Loucy (cell line): ENCODE measurements around the gene NEK4.
A peak's percentile ranks its signal among the peaks of the same experiment; 100 is the strongest.

Source experiments
- H2AFZ ChIP-seq: fragments of 200-600 bp; sonication (generic); 2 replicates; pipeline ENCODE4 v1.6.0; 2016; ENCODE audit warnings: antibody characterized with exemption, mild to moderate bottlenecking, low read length, moderate library complexity
- H3F3A ChIP-seq: fragments of 200-600 bp; 2 replicates; pipeline ENCODE4 v1.6.0; 2016; ENCODE audit warnings: antibody characterized with exemption, low read depth, mild to moderate bottlenecking
- H3K27me3 ChIP-seq: fragments of 200-600 bp; sonication (generic); 2 replicates; pipeline ENCODE4 v1.6.1; 2014; ENCODE audit warnings: low read length, mild to moderate bottlenecking; ENCODE audit not compliant: insufficient read depth, poor library complexity, severe bottlenecking
- H3K36me3 ChIP-seq: fragments of 200-600 bp; sonication (generic); 2 replicates; pipeline ENCODE4 v1.6.1; 2016; ENCODE audit warnings: low read length; ENCODE audit not compliant: insufficient read depth
- H3K4me1 ChIP-seq: fragments of 200-600 bp; sonication (generic); 2 replicates; pipeline ENCODE4 v1.5.1; 2014; ENCODE audit warnings: low read length, mild to moderate bottlenecking; ENCODE audit not compliant: insufficient read depth, poor library complexity, severe bottlenecking
- H3K4me2 ChIP-seq: fragments of 200-600 bp; sonication (generic); 2 replicates; pipeline ENCODE4 v1.6.0; 2014; ENCODE audit warnings: antibody characterized with exemption, low read length, low read depth, mild to moderate bottlenecking; ENCODE audit not compliant: poor library complexity, severe bottlenecking
- H3K4me3 ChIP-seq: fragments of 200-600 bp; sonication (generic); 2 replicates; pipeline ENCODE4 v1.5.1; 2014; ENCODE audit warnings: low read length, mild to moderate bottlenecking, mixed read lengths; ENCODE audit not compliant: poor library complexity, severe bottlenecking
- H3K79me2 ChIP-seq: fragments of 200-600 bp; sonication (generic); 2 replicates; pipeline ENCODE4 v1.6.1; 2014; ENCODE audit warnings: low read length; ENCODE audit not compliant: insufficient read depth
- H3K9ac ChIP-seq: fragments of 200-600 bp; sonication (generic); 2 replicates; pipeline ENCODE4 v1.6.0; 2014; ENCODE audit warnings: mild to moderate bottlenecking, low read depth, low read length, moderate library complexity; ENCODE audit not compliant: poor library complexity, severe bottlenecking
- H3K9me2 ChIP-seq: fragments of 200-600 bp; sonication (generic); replicated peaks from 2 replicates; pipeline ENCODE4 v1.6.1; 2016; ENCODE audit warnings: low read depth, low read length, mixed read lengths
- H3K9me3 ChIP-seq: fragments of 200-600 bp; sonication (generic); 2 replicates; pipeline ENCODE4 v1.6.1; 2014; ENCODE audit warnings: mild to moderate bottlenecking, antibody characterized with exemption, low read length, low read depth; ENCODE audit not compliant: insufficient read depth
- H4K20me1 ChIP-seq: fragments of 200-600 bp; sonication (generic); 2 replicates; pipeline ENCODE4 v1.6.0; 2014; ENCODE audit warnings: antibody characterized with exemption, low read length, mild to moderate bottlenecking; ENCODE audit not compliant: insufficient read depth, poor library complexity, severe bottlenecking
- EZH2phosphoT487 ChIP-seq: fragments of 200-600 bp; IDR thresholded peaks from 2 replicates; pipeline ENCODE4 v1.6.1; 2018; ENCODE audit warnings: antibody characterized with exemption, mild to moderate bottlenecking, moderate library complexity, borderline replicate concordance
- TF ChIP-seq, protein P1 (sequence below): fragments of 200-600 bp; sonication (generic); conservative IDR thresholded peaks from 2 replicates; pipeline ENCODE4 v1.5.1; 2014; ENCODE audit warnings: mild to moderate bottlenecking, antibody characterized with exemption, low read length

NEK4 gene

DNA sequence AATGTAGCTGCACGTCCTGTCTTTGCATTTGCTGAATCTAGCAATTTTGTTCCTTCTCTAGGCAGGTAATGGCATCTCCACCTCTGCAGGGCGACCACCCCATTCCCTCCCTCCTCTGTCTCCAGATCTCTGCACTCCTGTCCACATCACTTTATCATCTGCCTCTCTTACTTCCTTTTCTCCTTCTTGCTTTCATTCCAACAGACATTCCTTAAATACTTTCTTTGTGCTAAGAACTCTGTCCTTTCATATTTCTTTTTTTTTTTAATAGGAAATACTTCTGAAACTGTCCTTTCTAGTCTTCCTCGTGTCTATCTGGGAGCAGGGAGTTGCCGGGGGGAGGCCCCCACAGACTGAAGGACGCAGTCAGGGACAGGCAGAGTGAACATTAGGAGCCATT lies 31.1 kb upstream of the NEK4 start:
- no peak overlapping the region for H2AFZ ChIP-seq
- no peak overlapping the region for H3K9ac ChIP-seq
- H3K36me3 ChIP-seq, result no peaks in the 10 kb centered on the region
- no peaks in the 10 kb centered on the region for H3K4me1 ChIP-seq
- TF ChIP-seq, protein P1, sequence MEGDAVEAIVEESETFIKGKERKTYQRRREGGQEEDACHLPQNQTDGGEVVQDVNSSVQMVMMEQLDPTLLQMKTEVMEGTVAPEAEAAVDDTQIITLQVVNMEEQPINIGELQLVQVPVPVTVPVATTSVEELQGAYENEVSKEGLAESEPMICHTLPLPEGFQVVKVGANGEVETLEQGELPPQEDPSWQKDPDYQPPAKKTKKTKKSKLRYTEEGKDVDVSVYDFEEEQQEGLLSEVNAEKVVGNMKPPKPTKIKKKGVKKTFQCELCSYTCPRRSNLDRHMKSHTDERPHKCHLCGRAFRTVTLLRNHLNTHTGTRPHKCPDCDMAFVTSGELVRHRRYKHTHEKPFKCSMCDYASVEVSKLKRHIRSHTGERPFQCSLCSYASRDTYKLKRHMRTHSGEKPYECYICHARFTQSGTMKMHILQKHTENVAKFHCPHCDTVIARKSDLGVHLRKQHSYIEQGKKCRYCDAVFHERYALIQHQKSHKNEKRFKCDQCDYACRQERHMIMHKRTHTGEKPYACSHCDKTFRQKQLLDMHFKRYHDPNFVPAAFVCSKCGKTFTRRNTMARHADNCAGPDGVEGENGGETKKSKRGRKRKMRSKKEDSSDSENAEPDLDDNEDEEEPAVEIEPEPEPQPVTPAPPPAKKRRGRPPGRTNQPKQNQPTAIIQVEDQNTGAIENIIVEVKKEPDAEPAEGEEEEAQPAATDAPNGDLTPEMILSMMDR, result no peak
- no peak for TF ChIP-seq EZH2phosphoT487
- H3K4me3 ChIP-seq, result no peak overlapping the region
- no peaks in the 10 kb centered on the region for H3F3A ChIP-seq
- no peaks in the 10 kb centered on the region for H3K9me2 ChIP-seq
- H3K79me2 ChIP-seq, result no peaks in the 10 kb centered on the region
- H3K9me3 ChIP-seq, result no peaks in the 10 kb centered on the region
- H3K27me3 ChIP-seq, result no peaks in the 10 kb centered on the region
- H4K20me1 ChIP-seq, result no peaks in the 10 kb centered on the region
- H3K4me2 ChIP-seq, result no peak overlapping the region

DNA sequence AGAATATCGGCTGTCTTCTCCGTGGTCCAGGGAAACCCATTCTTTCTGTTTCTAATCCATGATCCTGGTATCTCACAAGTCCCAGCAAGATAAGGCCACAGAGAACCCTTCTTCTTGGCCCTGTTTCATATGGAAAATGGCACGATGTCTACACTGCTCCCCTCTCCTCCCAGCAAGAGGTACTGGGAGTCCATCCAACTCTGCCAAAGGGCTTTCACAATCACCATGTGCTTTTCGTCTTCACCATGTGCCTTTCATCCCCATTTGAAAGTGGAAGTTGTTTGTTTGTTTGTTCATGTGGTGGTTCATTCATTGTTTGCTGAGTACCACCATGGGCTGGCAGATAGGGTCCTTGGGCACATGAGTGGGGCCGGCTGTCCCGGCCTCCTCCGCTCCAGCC lies 29.3 kb upstream of the NEK4 start:
- H3K79me2 ChIP-seq, result no peaks in the 10 kb centered on the region
- no peaks in the 10 kb centered on the region for H3K9me3 ChIP-seq
- H3K4me1 ChIP-seq, result no peaks in the 10 kb centered on the region
- H3K4me3 ChIP-seq, result no peak overlapping the region
- no peak overlapping the region for H3K9ac ChIP-seq
- no peaks in the 10 kb centered on the region for H4K20me1 ChIP-seq
- TF ChIP-seq EZH2phosphoT487, result no peak
- TF ChIP-seq, protein P1, result no peak
- no peaks in the 10 kb centered on the region for H3F3A ChIP-seq
- H2AFZ ChIP-seq, result no peak overlapping the region
- no peaks in the 10 kb centered on the region for H3K36me3 ChIP-seq
- no peaks in the 10 kb centered on the region for H3K27me3 ChIP-seq
- no peak overlapping the region for H3K4me2 ChIP-seq
- H3K9me2 ChIP-seq, result no peaks in the 10 kb centered on the region

DNA sequence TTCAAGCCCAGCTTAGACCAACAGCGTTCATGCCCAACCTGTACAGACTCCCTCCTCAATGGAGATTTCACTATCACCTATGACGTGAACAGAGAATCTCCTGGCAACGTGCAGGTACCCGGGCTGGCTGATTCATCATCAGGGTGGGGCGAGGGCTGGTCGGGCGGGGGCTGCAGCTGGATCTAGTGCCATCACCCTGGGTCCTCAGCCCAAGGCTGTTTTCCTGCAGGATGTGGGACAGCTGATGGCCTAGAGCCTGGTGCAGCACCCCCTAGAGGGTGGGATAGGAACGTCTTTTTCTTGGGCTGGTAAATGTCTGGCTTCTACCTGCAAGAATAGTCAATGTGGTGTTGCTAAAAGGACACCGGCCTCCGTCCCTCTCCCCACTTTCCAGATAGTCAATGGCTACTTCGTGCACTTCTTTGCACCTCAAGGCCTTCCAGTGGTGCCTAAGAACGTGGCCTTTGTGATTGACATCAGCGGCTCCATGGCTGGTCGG lies 28.3 kb upstream of the NEK4 start:
- Histone ChIP-seq H3K36me3 (no peaks in the 10 kb centered on the region), H2AFZ (no peak overlapping the region)

More for the DNA sequence above, 28.3 kb upstream of the NEK4 start:
- H3K4me1 ChIP-seq, result no peaks in the 10 kb centered on the region
- H4K20me1 ChIP-seq, result no peaks in the 10 kb centered on the region
- no peak overlapping the region for H3K9ac ChIP-seq
- TF ChIP-seq, protein P1, result peak; percentile 83
- TF ChIP-seq EZH2phosphoT487, result no peak
- no peaks in the 10 kb centered on the region for H3K79me2 ChIP-seq
- H3K9me3 ChIP-seq, result no peaks in the 10 kb centered on the region
- no peaks in the 10 kb centered on the region for H3K27me3 ChIP-seq
- no peak overlapping the region for H3K4me3 ChIP-seq
- H3K4me2 ChIP-seq, result no peak overlapping the region
- no peaks in the 10 kb centered on the region for H3F3A ChIP-seq
- no peaks in the 10 kb centered on the region for H3K9me2 ChIP-seq
